ENCODE results near the gene CFAP410.
"Not testable (repeated sequence)": the region's sequence is repeated elsewhere in the genome, so short reads cannot be mapped to it uniquely, and the experiment has no call there.

Gene CFAP410

DNA sequence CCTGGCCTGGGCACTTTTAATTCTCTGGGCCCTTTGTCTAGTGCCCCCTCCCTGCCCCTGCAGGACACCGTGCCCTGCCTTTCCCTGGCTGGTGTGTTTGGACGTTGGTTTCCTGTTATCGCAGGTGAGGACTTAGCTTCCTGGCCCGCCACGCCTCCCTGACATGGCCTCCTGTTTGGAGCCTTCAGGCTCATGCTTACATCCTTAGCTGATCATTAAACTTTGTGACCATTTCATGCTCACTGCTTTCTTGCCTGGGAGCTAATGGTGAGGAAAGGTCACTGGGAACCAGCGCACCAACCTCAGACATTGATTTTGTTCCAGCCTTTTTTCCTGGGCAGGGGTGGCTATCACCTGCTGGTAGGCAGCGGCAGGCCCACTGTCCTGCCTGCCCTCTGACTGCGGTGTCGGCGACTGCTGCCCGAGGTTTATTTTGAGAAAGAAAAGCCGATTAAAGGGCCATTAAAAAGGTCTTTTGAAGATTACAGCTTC is 35.7 kb downstream of the CFAP410 start:
- H3K4me1 ChIP-seq (ENCODE audit: insufficient read depth, low read length, severe bottlenecking), result peaks cover 45% of the 10 kb centered on the region
- no peaks in the 10 kb centered on the region for H3K27me3 ChIP-seq (ENCODE audit: insufficient read depth, low read length)
- no peak overlapping the region for H3K9ac ChIP-seq (ENCODE audit: low read length)
- peaks cover 13% of the 10 kb centered on the region; the same call in 1 of the 2 replicates for H3K36me3 ChIP-seq (ENCODE audit: insufficient read depth, low read length)
- H3K9me3 ChIP-seq (ENCODE audit: low read length), result no peaks in the 10 kb centered on the region
- H3K27ac ChIP-seq (ENCODE audit: low read depth, low read length, poor library complexity, severe bottlenecking), result peak overlapping the region; percentile 38
- no peaks in the 10 kb centered on the region for H4K20me1 ChIP-seq (ENCODE audit: insufficient read depth, low read length)
- H3F3A ChIP-seq (ENCODE audit: insufficient read depth, low read length), result no peaks in the 10 kb centered on the region
- no peak for TF ChIP-seq EZH2 (IDR thresholded peaks at IDR 0.05; ENCODE audit: borderline replicate concordance, low read length)
- TF ChIP-seq, protein P1, sequence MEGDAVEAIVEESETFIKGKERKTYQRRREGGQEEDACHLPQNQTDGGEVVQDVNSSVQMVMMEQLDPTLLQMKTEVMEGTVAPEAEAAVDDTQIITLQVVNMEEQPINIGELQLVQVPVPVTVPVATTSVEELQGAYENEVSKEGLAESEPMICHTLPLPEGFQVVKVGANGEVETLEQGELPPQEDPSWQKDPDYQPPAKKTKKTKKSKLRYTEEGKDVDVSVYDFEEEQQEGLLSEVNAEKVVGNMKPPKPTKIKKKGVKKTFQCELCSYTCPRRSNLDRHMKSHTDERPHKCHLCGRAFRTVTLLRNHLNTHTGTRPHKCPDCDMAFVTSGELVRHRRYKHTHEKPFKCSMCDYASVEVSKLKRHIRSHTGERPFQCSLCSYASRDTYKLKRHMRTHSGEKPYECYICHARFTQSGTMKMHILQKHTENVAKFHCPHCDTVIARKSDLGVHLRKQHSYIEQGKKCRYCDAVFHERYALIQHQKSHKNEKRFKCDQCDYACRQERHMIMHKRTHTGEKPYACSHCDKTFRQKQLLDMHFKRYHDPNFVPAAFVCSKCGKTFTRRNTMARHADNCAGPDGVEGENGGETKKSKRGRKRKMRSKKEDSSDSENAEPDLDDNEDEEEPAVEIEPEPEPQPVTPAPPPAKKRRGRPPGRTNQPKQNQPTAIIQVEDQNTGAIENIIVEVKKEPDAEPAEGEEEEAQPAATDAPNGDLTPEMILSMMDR (IDR thresholded peaks at IDR 0.05; ENCODE audit: low read length), result no peak
- no peak overlapping the region for H3K4me3 ChIP-seq (ENCODE audit: low read depth, low read length, poor library complexity, severe bottlenecking)
- no peaks in the 10 kb centered on the region for H3K79me2 ChIP-seq (ENCODE audit: insufficient read depth, low read length)
- no peaks in the 10 kb centered on the region for H3K9me2 ChIP-seq (ENCODE audit: low read depth, low read length)
- H2AFZ ChIP-seq (ENCODE audit: low read length), result no peak overlapping the region
- H3K4me2 ChIP-seq (ENCODE audit: low read length), result no peak overlapping the region; the same call in 1 of the 2 replicates

DNA sequence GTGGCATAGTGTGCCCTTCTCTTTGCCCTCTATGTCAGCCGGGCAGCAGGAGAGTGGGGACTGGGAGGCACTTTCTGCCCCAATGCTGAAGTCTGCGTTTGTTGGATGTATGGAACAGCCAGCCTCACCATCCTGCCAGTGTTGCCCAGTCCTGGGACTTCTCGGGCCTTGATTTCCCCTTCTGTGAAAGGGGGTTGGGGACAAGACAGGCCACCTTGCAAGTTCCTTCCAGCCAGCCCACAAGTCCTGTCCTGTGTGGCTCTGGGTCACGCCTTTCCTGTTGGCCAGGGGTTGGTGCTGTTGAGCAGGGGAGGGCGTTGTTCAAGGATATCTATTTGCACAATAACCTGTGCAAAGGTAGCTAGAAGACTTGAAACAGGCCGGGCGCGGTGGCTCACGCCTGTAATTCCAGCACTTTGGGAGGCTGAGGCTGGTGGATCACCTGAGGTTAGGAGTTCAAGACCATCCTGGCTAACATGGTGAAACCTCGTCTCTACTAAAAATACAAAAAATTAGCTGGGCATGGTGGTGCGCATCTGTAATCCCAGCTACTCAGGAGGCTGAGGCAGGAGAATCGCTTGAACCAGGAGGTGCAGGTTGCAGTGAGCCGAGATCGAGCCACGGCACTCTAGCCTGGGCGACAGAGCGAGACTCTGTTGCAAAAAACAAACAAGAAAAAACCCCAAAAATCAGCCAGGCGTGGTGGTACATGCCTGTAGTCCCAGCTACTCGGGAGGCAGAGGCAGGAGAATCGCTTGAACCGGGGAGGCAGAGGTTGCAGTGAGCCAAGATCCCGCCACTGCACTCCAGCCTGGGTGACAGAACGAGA is 36.4 kb downstream of the CFAP410 start:
- Histone ChIP-seq H3K4me1 (ENCODE audit: insufficient read depth, low read length, severe bottlenecking) (peaks cover 45% of the 10 kb centered on the region), H3K4me3 (ENCODE audit: low read depth, low read length, poor library complexity, severe bottlenecking) (peak overlapping the region; percentile 73), H3K4me2 (ENCODE audit: low read length) (peak overlapping the region; percentile 89), H3K9ac (ENCODE audit: low read length) (peak overlapping the region; percentile 74; the same call in 1 of the 2 replicates), H3K36me3 (ENCODE audit: insufficient read depth, low read length) (peaks cover 11% of the 10 kb centered on the region; the same call in 1 of the 2 replicates), H3K27ac (ENCODE audit: low read depth, low read length, poor library complexity, severe bottlenecking) (peak overlapping the region; percentile 64)
- not testable (repeated sequence) for H3K9me2 ChIP-seq (ENCODE audit: low read depth, low read length); H4K20me1 ChIP-seq (ENCODE audit: insufficient read depth, low read length); H2AFZ ChIP-seq (ENCODE audit: low read length); H3F3A ChIP-seq (ENCODE audit: insufficient read depth, low read length); H3K27me3 ChIP-seq (ENCODE audit: insufficient read depth, low read length); H3K79me2 ChIP-seq (ENCODE audit: insufficient read depth, low read length); H3K9me3 ChIP-seq (ENCODE audit: low read length)
- TF ChIP-seq, protein P1 (IDR thresholded peaks at IDR 0.05; ENCODE audit: low read length), result peak; percentile 32; the same call in 1 of the 2 replicates

DNA sequence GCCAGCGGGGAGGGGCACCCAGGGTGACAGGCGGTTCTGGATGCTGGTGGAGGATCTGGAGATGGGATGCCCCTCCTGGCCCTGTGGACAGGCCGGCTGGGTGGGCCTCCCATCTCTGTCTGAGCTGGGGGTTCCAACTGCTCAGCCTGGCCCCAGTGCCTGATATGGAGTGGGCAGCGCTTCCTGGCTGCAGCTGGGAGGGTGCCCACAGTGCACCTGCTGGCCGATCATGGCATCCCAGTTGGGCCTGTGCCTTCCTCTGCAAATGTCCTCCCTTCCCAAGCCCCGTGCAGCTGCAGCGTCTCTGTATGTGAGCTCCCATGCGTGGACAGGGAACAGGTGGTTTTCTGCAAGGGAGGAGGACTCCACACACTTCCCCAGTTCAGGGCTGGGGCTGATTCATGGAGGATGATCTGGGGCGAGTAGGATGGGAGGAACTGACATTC is 37.2 kb downstream of the CFAP410 start:
- Histone ChIP-seq H3F3A (ENCODE audit: insufficient read depth, low read length) (no peaks in the 10 kb centered on the region), H3K9me2 (ENCODE audit: low read depth, low read length) (no peaks in the 10 kb centered on the region), H4K20me1 (ENCODE audit: insufficient read depth, low read length) (no peaks in the 10 kb centered on the region), H3K9me3 (ENCODE audit: low read length) (no peaks in the 10 kb centered on the region), H3K79me2 (ENCODE audit: insufficient read depth, low read length) (no peaks in the 10 kb centered on the region), H3K4me1 (ENCODE audit: insufficient read depth, low read length, severe bottlenecking) (peaks cover 45% of the 10 kb centered on the region), H3K4me2 (ENCODE audit: low read length) (peak overlapping the region; percentile 89), H3K9ac (ENCODE audit: low read length) (peak overlapping the region; percentile 74; the same call in 1 of the 2 replicates), H3K4me3 (ENCODE audit: low read depth, low read length, poor library complexity, severe bottlenecking) (peak overlapping the region; percentile 73), H3K36me3 (ENCODE audit: insufficient read depth, low read length) (peaks cover 5% of the 10 kb centered on the region; the same call in 1 of the 2 replicates), H3K27ac (ENCODE audit: low read depth, low read length, poor library complexity, severe bottlenecking) (peak overlapping the region; percentile 64), H3K27me3 (ENCODE audit: insufficient read depth, low read length) (no peaks in the 10 kb centered on the region), H2AFZ (ENCODE audit: low read length) (no peak overlapping the region)
- TF ChIP-seq, protein P1 (IDR thresholded peaks at IDR 0.05; ENCODE audit: low read length), result no peak
- TF ChIP-seq EZH2 (IDR thresholded peaks at IDR 0.05; ENCODE audit: borderline replicate concordance, low read length), result no peak
